Breast epithelium (tissue), 4 donors: ENCODE results near the gene GPR107. TPM values are rescaled to one million over a fixed set of nuclear protein-coding genes. Genes with fewer than 3 reads are reported as not detected.
A peak's percentile ranks its signal among the peaks of the same experiment; 100 is the strongest.
"Not testable (repeated sequence)": the region's sequence is repeated elsewhere in the genome, so short reads cannot be mapped to it uniquely, and the experiment has no call there.

Source experiments
- DNase-seq, 2 donors: peaks; one replicate each; pipeline ENCODE4 v3.0.0-alpha.2; 2019; ENCODE audit warnings: low spot score in 2 of 2
- H3K27ac ChIP-seq, 2 donors: fragments of 200-600 bp; sonication (generic) in 1 of 2; one replicate each; pipeline ENCODE4 v1.5.1; 2016 to 2019; ENCODE audit warnings: mild to moderate bottlenecking in 1 of 2
- H3K27me3 ChIP-seq, 2 donors: fragments of 200-600 bp; sonication (generic) in 1 of 2; one replicate each; pipeline versions ENCODE4 v1.5.1 to v1.6.0; 2017 to 2019; ENCODE audit warnings: control low read depth in 1 of 2, mild to moderate bottlenecking in 1 of 2
- H3K36me3 ChIP-seq: fragments of 200-600 bp; one replicate; pipeline ENCODE4 v1.5.1; 2019
- H3K4me1 ChIP-seq, 2 donors: fragments of 200-600 bp; sonication (generic); one replicate each; pipeline ENCODE4 v1.5.1; 2016 to 2019; ENCODE audit warnings: control low read depth in 1 of 2
- H3K4me3 ChIP-seq, 3 donors: fragments of 200-600 bp; sonication (generic); 1 replicate in 2 of 3; 2 replicates in 1 of 3; pipeline ENCODE4 v1.5.1; 2016 to 2019; ENCODE audit warnings: mild to moderate bottlenecking in 3 of 3, moderate library complexity in 2 of 3
- H3K9me3 ChIP-seq, 2 donors: fragments of 200-600 bp; sonication (generic) in 1 of 2; one replicate each; pipeline ENCODE4 v1.5.1; 2016 to 2019; ENCODE audit warnings: control low read depth in 1 of 2
- CTCF ChIP-seq, 3 donors: fragments of 450-650 bp; IDR thresholded peaks; one replicate each; pipeline ENCODE4 v1.5.1; 2016 to 2017; ENCODE audit warnings: antibody characterized with exemption in 3 of 3, mild to moderate bottlenecking in 3 of 3, moderate library complexity in 3 of 3
- POLR2A ChIP-seq: fragments of 450-650 bp; IDR thresholded peaks from one replicate; pipeline ENCODE4 v1.6.1; 2016; ENCODE audit warnings: antibody characterized with exemption, mild to moderate bottlenecking, moderate library complexity
- POLR2AphosphoS5 ChIP-seq, 3 donors: sonication (generic); formaldehyde crosslinking; IDR thresholded peaks; one replicate each; pipeline ENCODE4 v1.6.1; 2017; ENCODE audit warnings: antibody characterized with exemption in 3 of 3
- intact Hi-C: fragments of 100-400 bp; cut with DNase I; formaldehyde crosslinking; loops from one replicate; pipeline ENCODE4 v1.15.1; 2023; ENCODE audit warnings: low total_unique reads
- total RNA-seq, 3 donors: library from RNA; depleted of rRNA; stranded (reverse); fragments of >200 nt; gene quantifications; one replicate each; pipeline ENCODE4 v1.1.0, GENCODE V29; 2016

Gene GPR107
- total RNA-seq: 10 to 100 TPM; 22.5 to 26.9 (median 25.6) TPM

- Histone ChIP-seq H3K36me3 (no peaks in the 10 kb centered on the region), H3K4me3 (peak within 1 kb of the TSS; percentile 92 to 99 (median 99)), H3K27me3 (no peaks in the 10 kb centered on the region)
Observed at GRCh38 chr9:130053504-130054324, at the start of gene GPR107. Gene GPR107 (plus strand): TSS chr9:130053906. CDS start chr9:130053933, 27 bp downstream.

GRCh38 chr9:130003943-130004552 lies 49.7 kb upstream of the GPR107 start:
- Histone ChIP-seq H3K4me1 (no peaks in the 10 kb centered on the region), H3K4me3 (no peak overlapping the region), H3K36me3 (no peaks in the 10 kb centered on the region), H3K27me3 (no peaks in the 10 kb centered on the region), H3K27ac (no peak overlapping the region), H3K9me3 (no peaks in the 10 kb centered on the region)
- TF ChIP-seq POLR2A: no peak
- TF ChIP-seq CTCF (IDR thresholded peaks at IDR 0.05): no peak
- no peak for TF ChIP-seq POLR2AphosphoS5 (IDR thresholded peaks at IDR 0.05)
- intact Hi-C loops: no loop called here
- peak in 1 of 2 donors; percentile 5 for DNase-seq

More at GRCh38 chr9:130053504-130054324, at the start of gene GPR107:
- H3K9me3 ChIP-seq: no peaks in the 10 kb centered on the region
- peaks cover 7 to 22% of the 10 kb centered on the region in 2 donors for H3K4me1 ChIP-seq
- peak; percentile 85 for TF ChIP-seq POLR2A
- peak in 2 of 3 donors; percentile 3 to 4 for TF ChIP-seq CTCF (IDR thresholded peaks at IDR 0.05)
- TF ChIP-seq POLR2AphosphoS5 (IDR thresholded peaks at IDR 0.05): peak; percentile 85 to 92 (median 89)
- intact Hi-C loops: no loop called here
- peak within 1 kb of the TSS; percentile 89 to 94 for H3K27ac ChIP-seq
- DNase-seq: peak; percentile 70 to 80

GRCh38 chr9:130006952-130007351 lies 46.8 kb upstream of the GPR107 start:
- intact Hi-C loops, H3K36me3 ChIP-seq, H3K9me3 ChIP-seq, H3K4me3 ChIP-seq, H3K27me3 ChIP-seq, H3K4me1 ChIP-seq, H3K27ac ChIP-seq: not testable (repeated sequence)
- DNase-seq: peak in 1 of 2 donors; percentile 11

GRCh38 chr9:130008538-130008937 lies 45.2 kb upstream of the GPR107 start:
- TF ChIP-seq POLR2AphosphoS5 (IDR thresholded peaks at IDR 0.05): no peak
- TF ChIP-seq POLR2A: no peak
- no peak for TF ChIP-seq CTCF (IDR thresholded peaks at IDR 0.05)
- H3K4me1 ChIP-seq: no peaks in the 10 kb centered on the region
- H3K36me3 ChIP-seq: no peaks in the 10 kb centered on the region
- intact Hi-C loops: no loop called here
- no peak for DNase-seq
- H3K9me3 ChIP-seq: no peaks in the 10 kb centered on the region
- no peak overlapping the region for H3K4me3 ChIP-seq
- no peaks in the 10 kb centered on the region for H3K27me3 ChIP-seq
- peak overlapping the region in 1 of 2 donors; percentile 21 for H3K27ac ChIP-seq

GRCh38 chr9:130009546-130009945 lies 44.2 kb upstream of the GPR107 start:
- H3K4me1 ChIP-seq, intact Hi-C loops, H3K27me3 ChIP-seq, H3K27ac ChIP-seq, H3K36me3 ChIP-seq, H3K9me3 ChIP-seq, H3K4me3 ChIP-seq: not testable (repeated sequence)
- DNase-seq: peak in 1 of 2 donors; percentile 11
